ENCODE results near the gene CPS1. TPM values are rescaled to one million over a fixed set of nuclear protein-coding genes. Genes with fewer than 3 reads are reported as not detected.
A peak's percentile ranks its signal among the peaks of the same experiment; 100 is the strongest.

CPS1 gene
- total RNA-seq, 1 experiment from 2014 or later: 9.0 TPM

- Mint-ChIP-seq H3K36me3 (no peaks in the 10 kb centered on the region), H3K4me1 (peaks cover 13% of the 10 kb centered on the region), H3K27ac (no peak overlapping the region), H3K9me3 (no peaks in the 10 kb centered on the region), H3K4me3 (no peak overlapping the region), H3K27me3 (ENCODE audit: low read depth) (no peaks in the 10 kb centered on the region)
- ChIA-PET POLR2A (no interaction called here), CTCF (no interaction called here)
- TF ChIP-seq ZNF138 (CRISPR knock-in tag; conservative IDR thresholded peaks at IDR 0.05) (no peak), OVOL2 (CRISPR knock-in tag; IDR thresholded peaks at IDR 0.05; ENCODE audit: borderline replicate concordance) (no peak), EMX1 (CRISPR knock-in tag; IDR thresholded peaks at IDR 0.05) (no peak), ATF6 (CRISPR knock-in tag; IDR thresholded peaks at IDR 0.05) (no peak), ZMAT4 (CRISPR knock-in tag; IDR thresholded peaks at IDR 0.05) (no peak)
- TF ChIP-seq, protein P1, sequence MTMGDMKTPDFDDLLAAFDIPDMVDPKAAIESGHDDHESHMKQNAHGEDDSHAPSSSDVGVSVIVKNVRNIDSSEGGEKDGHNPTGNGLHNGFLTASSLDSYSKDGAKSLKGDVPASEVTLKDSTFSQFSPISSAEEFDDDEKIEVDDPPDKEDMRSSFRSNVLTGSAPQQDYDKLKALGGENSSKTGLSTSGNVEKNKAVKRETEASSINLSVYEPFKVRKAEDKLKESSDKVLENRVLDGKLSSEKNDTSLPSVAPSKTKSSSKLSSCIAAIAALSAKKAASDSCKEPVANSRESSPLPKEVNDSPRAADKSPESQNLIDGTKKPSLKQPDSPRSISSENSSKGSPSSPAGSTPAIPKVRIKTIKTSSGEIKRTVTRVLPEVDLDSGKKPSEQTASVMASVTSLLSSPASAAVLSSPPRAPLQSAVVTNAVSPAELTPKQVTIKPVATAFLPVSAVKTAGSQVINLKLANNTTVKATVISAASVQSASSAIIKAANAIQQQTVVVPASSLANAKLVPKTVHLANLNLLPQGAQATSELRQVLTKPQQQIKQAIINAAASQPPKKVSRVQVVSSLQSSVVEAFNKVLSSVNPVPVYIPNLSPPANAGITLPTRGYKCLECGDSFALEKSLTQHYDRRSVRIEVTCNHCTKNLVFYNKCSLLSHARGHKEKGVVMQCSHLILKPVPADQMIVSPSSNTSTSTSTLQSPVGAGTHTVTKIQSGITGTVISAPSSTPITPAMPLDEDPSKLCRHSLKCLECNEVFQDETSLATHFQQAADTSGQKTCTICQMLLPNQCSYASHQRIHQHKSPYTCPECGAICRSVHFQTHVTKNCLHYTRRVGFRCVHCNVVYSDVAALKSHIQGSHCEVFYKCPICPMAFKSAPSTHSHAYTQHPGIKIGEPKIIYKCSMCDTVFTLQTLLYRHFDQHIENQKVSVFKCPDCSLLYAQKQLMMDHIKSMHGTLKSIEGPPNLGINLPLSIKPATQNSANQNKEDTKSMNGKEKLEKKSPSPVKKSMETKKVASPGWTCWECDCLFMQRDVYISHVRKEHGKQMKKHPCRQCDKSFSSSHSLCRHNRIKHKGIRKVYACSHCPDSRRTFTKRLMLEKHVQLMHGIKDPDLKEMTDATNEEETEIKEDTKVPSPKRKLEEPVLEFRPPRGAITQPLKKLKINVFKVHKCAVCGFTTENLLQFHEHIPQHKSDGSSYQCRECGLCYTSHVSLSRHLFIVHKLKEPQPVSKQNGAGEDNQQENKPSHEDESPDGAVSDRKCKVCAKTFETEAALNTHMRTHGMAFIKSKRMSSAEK (CRISPR knock-in tag; IDR thresholded peaks at IDR 0.05; ENCODE audit: borderline replicate concordance): no peak
- ATAC-seq (no peak), DNase-seq (ENCODE audit: low spot score) (no peak)
Measured at GRCh38 chr2:210591663-210592062, 35.3 kb downstream of the CPS1 start.

- CTCF ChIA-PET: interaction anchor here (1.9 kb wide), 1 partner anchor 90 kb away, joined by 5 read pairs; no protein-coding TSS in a partner anchor
- Mint-ChIP-seq H3K27ac (peak overlapping the region; percentile 89), H3K36me3 (peaks cover 2% of the 10 kb centered on the region)
- no peak for TF ChIP-seq ZNF263 (CRISPR knock-in tag; IDR thresholded peaks at IDR 0.05; ENCODE audit: low read depth)
- TF ChIP-seq, protein P2, sequence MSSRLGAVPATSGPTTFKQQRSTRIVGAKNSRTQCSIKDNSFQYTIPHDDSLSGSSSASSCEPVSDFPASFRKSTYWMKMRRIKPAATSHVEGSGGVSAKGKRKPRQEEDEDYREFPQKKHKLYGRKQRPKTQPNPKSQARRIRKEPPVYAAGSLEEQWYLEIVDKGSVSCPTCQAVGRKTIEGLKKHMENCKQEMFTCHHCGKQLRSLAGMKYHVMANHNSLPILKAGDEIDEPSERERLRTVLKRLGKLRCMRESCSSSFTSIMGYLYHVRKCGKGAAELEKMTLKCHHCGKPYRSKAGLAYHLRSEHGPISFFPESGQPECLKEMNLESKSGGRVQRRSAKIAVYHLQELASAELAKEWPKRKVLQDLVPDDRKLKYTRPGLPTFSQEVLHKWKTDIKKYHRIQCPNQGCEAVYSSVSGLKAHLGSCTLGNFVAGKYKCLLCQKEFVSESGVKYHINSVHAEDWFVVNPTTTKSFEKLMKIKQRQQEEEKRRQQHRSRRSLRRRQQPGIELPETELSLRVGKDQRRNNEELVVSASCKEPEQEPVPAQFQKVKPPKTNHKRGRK (CRISPR knock-in tag; IDR thresholded peaks at IDR 0.05; ENCODE audit: borderline replicate concordance): no peak
- no peak for TF ChIP-seq NR2C2 (CRISPR knock-in tag; IDR thresholded peaks at IDR 0.05)
- TF ChIP-seq ZNF138 (CRISPR knock-in tag; conservative IDR thresholded peaks at IDR 0.05): no peak
- TF ChIP-seq MYBL2 (CRISPR knock-in tag; IDR thresholded peaks at IDR 0.05): no peak
- TF ChIP-seq, protein P3, sequence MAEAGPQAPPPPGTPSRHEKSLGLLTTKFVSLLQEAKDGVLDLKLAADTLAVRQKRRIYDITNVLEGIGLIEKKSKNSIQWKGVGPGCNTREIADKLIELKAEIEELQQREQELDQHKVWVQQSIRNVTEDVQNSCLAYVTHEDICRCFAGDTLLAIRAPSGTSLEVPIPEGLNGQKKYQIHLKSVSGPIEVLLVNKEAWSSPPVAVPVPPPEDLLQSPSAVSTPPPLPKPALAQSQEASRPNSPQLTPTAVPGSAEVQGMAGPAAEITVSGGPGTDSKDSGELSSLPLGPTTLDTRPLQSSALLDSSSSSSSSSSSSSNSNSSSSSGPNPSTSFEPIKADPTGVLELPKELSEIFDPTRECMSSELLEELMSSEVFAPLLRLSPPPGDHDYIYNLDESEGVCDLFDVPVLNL (CRISPR knock-in tag; IDR thresholded peaks at IDR 0.05; ENCODE audit: borderline replicate concordance, low read depth): no peak
- no peak for TF ChIP-seq ZMAT4 (CRISPR knock-in tag; IDR thresholded peaks at IDR 0.05)
- TF ChIP-seq, protein P1 (CRISPR knock-in tag; IDR thresholded peaks at IDR 0.05; ENCODE audit: borderline replicate concordance): no peak
- TF ChIP-seq, protein P4, sequence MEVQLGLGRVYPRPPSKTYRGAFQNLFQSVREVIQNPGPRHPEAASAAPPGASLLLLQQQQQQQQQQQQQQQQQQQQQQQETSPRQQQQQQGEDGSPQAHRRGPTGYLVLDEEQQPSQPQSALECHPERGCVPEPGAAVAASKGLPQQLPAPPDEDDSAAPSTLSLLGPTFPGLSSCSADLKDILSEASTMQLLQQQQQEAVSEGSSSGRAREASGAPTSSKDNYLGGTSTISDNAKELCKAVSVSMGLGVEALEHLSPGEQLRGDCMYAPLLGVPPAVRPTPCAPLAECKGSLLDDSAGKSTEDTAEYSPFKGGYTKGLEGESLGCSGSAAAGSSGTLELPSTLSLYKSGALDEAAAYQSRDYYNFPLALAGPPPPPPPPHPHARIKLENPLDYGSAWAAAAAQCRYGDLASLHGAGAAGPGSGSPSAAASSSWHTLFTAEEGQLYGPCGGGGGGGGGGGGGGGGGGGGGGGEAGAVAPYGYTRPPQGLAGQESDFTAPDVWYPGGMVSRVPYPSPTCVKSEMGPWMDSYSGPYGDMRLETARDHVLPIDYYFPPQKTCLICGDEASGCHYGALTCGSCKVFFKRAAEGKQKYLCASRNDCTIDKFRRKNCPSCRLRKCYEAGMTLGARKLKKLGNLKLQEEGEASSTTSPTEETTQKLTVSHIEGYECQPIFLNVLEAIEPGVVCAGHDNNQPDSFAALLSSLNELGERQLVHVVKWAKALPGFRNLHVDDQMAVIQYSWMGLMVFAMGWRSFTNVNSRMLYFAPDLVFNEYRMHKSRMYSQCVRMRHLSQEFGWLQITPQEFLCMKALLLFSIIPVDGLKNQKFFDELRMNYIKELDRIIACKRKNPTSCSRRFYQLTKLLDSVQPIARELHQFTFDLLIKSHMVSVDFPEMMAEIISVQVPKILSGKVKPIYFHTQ (CRISPR knock-in tag; IDR thresholded peaks at IDR 0.05): no peak
- no peak for TF ChIP-seq FOXJ3 (CRISPR knock-in tag; IDR thresholded peaks at IDR 0.05; ENCODE audit: borderline replicate concordance)
- TF ChIP-seq, protein P5, sequence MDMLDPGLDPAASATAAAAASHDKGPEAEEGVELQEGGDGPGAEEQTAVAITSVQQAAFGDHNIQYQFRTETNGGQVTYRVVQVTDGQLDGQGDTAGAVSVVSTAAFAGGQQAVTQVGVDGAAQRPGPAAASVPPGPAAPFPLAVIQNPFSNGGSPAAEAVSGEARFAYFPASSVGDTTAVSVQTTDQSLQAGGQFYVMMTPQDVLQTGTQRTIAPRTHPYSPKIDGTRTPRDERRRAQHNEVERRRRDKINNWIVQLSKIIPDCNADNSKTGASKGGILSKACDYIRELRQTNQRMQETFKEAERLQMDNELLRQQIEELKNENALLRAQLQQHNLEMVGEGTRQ (CRISPR knock-in tag; IDR thresholded peaks at IDR 0.05): no peak
Measured at GRCh38 chr2:210592726-210593125, 36.3 kb downstream of the CPS1 start.

More at GRCh38 chr2:210592726-210593125, 36.3 kb downstream of the CPS1 start:
- peaks cover 2% of the 10 kb centered on the region for H3K9me3 Mint-ChIP-seq
- no peaks in the 10 kb centered on the region for H3K27me3 Mint-ChIP-seq (ENCODE audit: low read depth)
- no peak for ATAC-seq
- peaks cover 13% of the 10 kb centered on the region for H3K4me1 Mint-ChIP-seq
- no peak overlapping the region for H3K4me3 Mint-ChIP-seq
- POLR2A ChIA-PET: no interaction called here
- DNase-seq (ENCODE audit: low spot score): no peak
